Immature natural killer cell (primary cell): ENCODE results near the gene PIK3R2. TPM values are rescaled to one million over a fixed set of nuclear protein-coding genes. Genes with fewer than 3 reads are reported as not detected.
"Not testable (repeated sequence)": the region's sequence is repeated elsewhere in the genome, so short reads cannot be mapped to it uniquely, and the experiment has no call there.

ENCODE experiments used
- DNase-seq, 3 donors: peaks; one replicate each; pipeline ENCODE4 v3.0.0; 2022; ENCODE audit warnings: mixed read lengths in 1 of 3
- H3K27ac Mint-ChIP-seq, 6 donors: one replicate each; pipeline ENCODE4 v1.8.0; 2020; ENCODE audit warnings: mixed read lengths in 6 of 6, mild to moderate bottlenecking in 5 of 6, inconsistent platforms in 4 of 6, moderate library complexity in 3 of 6
- H3K27me3 Mint-ChIP-seq, 3 donors: one replicate each; pipeline ENCODE4 v1.8.0; 2020 to 2021; ENCODE audit warnings: low read depth in 3 of 3, mild to moderate bottlenecking in 3 of 3, mixed read lengths in 3 of 3, moderate library complexity in 3 of 3, inconsistent platforms in 1 of 3
- H3K36me3 Mint-ChIP-seq, 3 donors: one replicate each; pipeline ENCODE4 v1.8.0; 2020; ENCODE audit warnings: mixed read lengths in 3 of 3, inconsistent platforms in 2 of 3, mild to moderate bottlenecking in 2 of 3
- H3K4me1 Mint-ChIP-seq, 2 donors: one replicate each; pipeline ENCODE4 v1.8.0; 2020; ENCODE audit warnings: inconsistent platforms in 2 of 2, mild to moderate bottlenecking in 2 of 2, mixed read lengths in 2 of 2, moderate library complexity in 1 of 2
- H3K4me3 Mint-ChIP-seq, 5 donors: one replicate each; pipeline ENCODE4 v1.8.0; 2020; ENCODE audit warnings: mild to moderate bottlenecking in 5 of 5, mixed read lengths in 5 of 5, inconsistent platforms in 3 of 5, moderate library complexity in 3 of 5
- H3K9me3 Mint-ChIP-seq, 6 donors: one replicate each; pipeline ENCODE4 v1.8.0; 2020; ENCODE audit warnings: mild to moderate bottlenecking in 6 of 6, mixed read lengths in 6 of 6, inconsistent platforms in 4 of 6, moderate library complexity in 3 of 6
- polyA plus RNA-seq, 3 donors: library from polyadenylated mRNA; unstranded; fragments of 300-500 nt; fragmentation: Illumina TruSeq; gene quantifications; one replicate each; pipeline ENCODE4 v1.2.3, GENCODE V29; 2021

The PIK3R2 gene
- polyA plus RNA-seq, 3 donors from 2014 or later: 1.7 to 4.7 (median 3.5) TPM

DNA sequence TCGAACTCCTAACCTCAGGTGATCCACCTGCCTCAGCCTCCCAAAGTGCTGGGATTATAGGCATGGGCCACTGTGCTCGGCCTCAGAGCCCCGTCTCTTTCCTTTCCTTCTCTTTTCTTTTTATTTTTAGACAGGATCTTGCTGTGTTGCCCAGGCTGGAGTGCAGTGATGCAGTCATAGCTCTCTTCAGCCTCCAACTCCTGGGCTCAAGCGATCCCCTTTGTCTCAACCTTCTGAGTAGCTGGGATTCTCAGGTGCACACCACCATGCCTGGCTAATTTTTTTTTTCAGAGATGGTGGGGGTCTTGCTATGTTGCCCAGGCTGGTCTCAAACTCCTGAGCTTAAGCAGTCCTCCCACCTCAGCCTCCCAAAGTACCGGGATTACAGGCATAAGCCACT is 56.9 kb downstream of the PIK3R2 start:
- DNase-seq, H3K9me3 Mint-ChIP-seq, H3K4me3 Mint-ChIP-seq, H3K4me1 Mint-ChIP-seq, H3K27me3 Mint-ChIP-seq, H3K27ac Mint-ChIP-seq, H3K36me3 Mint-ChIP-seq: not testable (repeated sequence)

DNA sequence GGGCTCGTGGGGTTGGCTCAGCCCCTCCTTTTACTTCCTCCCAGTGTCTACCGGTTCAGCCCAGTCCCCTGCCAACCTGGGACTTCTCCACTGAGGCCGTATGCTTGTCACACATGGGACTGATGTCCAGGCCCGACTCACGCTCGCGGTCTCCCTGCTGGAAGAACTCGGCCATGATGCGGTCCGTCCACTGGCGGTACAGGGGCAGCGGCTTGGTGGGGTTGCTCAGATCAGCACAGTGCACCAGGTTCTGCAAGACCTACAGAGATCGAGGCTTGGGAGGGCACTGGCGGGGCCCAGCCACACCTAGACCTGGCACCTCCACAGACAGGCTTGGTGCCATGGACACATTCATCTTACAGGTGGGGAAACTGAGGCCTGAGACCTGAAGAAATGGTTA is 58.7 kb downstream of the PIK3R2 start:
- H3K4me3 Mint-ChIP-seq: no peak overlapping the region
- peaks cover 0 to 8% (median 3%) of the 10 kb centered on the region in 3 donors for H3K27me3 Mint-ChIP-seq
- H3K36me3 Mint-ChIP-seq: no peaks in the 10 kb centered on the region
- no peaks in the 10 kb centered on the region for H3K9me3 Mint-ChIP-seq
- H3K4me1 Mint-ChIP-seq: no peaks in the 10 kb centered on the region
- no peak overlapping the region for H3K27ac Mint-ChIP-seq
- DNase-seq: no peak

DNA sequence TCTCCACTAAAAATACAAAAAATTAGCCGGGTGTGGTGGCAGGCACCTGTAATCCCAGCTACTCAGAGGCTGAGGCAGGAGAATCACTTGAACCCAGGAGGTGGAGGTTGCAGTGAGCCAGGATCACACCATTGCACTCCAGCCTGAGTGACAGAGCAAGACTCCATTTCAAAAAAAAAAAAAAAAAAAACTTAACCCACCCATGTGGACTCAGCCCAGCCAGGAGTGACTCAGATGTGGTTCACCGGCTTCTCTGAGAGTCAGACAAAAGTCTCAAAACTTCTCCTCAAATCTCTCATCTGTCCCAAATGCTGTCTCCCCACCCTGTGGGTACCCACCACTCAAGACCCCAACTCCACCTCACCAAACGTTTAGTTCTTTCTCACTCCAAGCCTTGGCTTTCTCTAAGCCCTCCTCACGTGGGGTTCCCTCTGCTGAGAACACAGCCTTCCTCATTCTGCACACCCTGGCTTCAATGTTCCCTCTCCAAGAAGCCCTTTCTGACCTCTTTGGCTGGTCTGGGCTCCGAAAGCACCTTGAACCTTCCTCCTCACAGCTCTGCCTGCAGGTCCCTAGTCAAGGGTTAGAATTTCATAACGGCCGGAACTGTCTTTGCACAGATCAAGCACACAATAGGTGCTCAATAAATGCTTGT is 61.9 kb downstream of the PIK3R2 start:
- H3K27ac Mint-ChIP-seq: no peak overlapping the region
- peaks cover 3 to 4% (median 3%) of the 10 kb centered on the region in 3 donors for H3K27me3 Mint-ChIP-seq
- no peaks in the 10 kb centered on the region for H3K4me1 Mint-ChIP-seq
- H3K4me3 Mint-ChIP-seq: no peak overlapping the region
- no peaks in the 10 kb centered on the region for H3K9me3 Mint-ChIP-seq
- no peak for DNase-seq
- H3K36me3 Mint-ChIP-seq: no peaks in the 10 kb centered on the region

DNA sequence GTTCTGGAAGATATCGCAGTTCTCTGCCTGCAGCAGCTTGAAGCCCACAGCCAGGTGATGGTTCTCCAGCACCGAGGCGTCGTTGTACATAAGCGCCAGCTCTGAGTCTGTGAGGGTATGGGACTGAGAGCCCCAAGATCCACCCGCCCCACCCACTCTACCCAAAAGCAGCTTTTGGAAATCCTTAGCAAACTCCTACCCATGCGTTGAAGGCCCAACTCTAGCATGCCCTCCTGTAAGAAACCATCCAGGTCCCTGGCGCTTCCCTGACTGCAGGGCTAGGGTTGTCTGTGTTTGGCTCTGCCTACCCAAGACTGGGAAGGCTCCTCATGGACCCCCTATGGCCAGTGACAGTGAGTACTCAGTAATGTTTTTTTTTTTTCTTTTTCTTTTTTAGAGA is 63.8 kb downstream of the PIK3R2 start:
- no peaks in the 10 kb centered on the region for H3K36me3 Mint-ChIP-seq
- no peaks in the 10 kb centered on the region for H3K9me3 Mint-ChIP-seq
- no peaks in the 10 kb centered on the region for H3K4me1 Mint-ChIP-seq
- H3K27ac Mint-ChIP-seq: no peak overlapping the region
- no peak overlapping the region for H3K4me3 Mint-ChIP-seq
- H3K27me3 Mint-ChIP-seq: peaks cover 0 to 15% (median 10%) of the 10 kb centered on the region in 3 donors
- no peak for DNase-seq

DNA sequence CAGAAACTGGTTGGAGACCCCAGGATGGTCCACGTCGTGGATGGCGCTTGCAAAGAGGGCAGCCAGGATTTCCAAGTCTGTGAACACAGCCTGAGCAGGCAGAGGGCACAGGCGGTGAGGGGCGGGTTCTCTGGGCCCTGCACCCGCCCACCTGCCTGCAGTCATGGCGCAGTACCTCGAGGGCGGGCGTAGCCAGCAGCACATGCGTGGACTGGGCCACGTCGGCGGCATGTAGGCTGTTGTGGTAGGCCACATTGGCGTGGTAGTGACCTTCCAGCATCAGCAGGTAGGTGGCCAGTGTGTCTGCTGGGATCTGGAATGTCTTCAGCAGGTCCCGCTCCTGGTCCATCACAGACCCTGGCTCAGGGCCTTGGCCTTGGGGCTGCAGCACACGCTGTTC is 65.2 kb downstream of the PIK3R2 start:
- Mint-ChIP-seq H3K36me3 (no peaks in the 10 kb centered on the region), H3K4me1 (no peaks in the 10 kb centered on the region), H3K27me3 (peaks cover 3 to 18% (median 17%) of the 10 kb centered on the region in 3 donors), H3K9me3 (peaks cover 0 to 2% (median 0%) of the 10 kb centered on the region in 6 donors), H3K4me3 (no peak overlapping the region), H3K27ac (no peak overlapping the region)
- no peak for DNase-seq

DNA sequence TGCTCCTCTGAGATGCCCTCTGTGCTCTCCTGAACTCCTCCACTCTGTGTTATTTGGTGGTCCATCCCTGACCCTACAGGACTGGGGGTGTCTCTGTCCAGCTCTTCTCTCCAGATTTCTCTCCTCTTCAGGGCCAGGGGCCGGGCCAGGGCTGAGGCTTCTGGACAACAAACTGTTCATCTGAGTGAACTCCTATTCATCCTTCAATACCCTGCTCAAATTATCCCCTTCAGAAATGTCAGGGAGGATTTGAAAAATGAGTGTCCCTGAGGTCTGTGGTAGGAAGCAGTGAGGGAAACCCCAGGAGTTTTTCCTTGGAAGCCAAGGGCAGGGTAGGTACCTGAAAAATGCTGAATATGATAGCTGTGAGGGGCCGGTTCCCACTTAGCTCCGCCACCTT is 65.6 kb downstream of the PIK3R2 start:
- no peaks in the 10 kb centered on the region for H3K36me3 Mint-ChIP-seq
- no peak overlapping the region for H3K4me3 Mint-ChIP-seq
- H3K27ac Mint-ChIP-seq: no peak overlapping the region
- peaks cover 0 to 2% (median 0%) of the 10 kb centered on the region in 6 donors for H3K9me3 Mint-ChIP-seq
- H3K4me1 Mint-ChIP-seq: no peaks in the 10 kb centered on the region
- no peak for DNase-seq
- peaks cover 3 to 20% (median 18%) of the 10 kb centered on the region in 3 donors for H3K27me3 Mint-ChIP-seq

Other genes starting within 250 kb of the PIK3R2 start
- 10 to 100 TPM; 45.5 to 76.9 (median 52.1) TPM for gene CCDC124, start 220.1 kb upstream of the PIK3R2 start, polyA plus RNA-seq
- gene KCNN1, start 186.1 kb upstream of the PIK3R2 start, polyA plus RNA-seq: not detected
- gene ARRDC2, start 145.0 kb upstream of the PIK3R2 start, polyA plus RNA-seq: 10 to 100 TPM; 31.4 to 39.2 (median 38.6) TPM
- 100 to 1,000 TPM in 1 of 3 donors, 10 to 100 TPM in 2; 62.7 to 105 (median 83.3) TPM for gene IL12RB1, start 66.2 kb upstream of the PIK3R2 start, polyA plus RNA-seq
- 10 to 100 TPM in 2 of 3 donors, 1 to 10 TPM in 1; 7.3 to 39.1 (median 12.6) TPM for gene MAST3, start 55.4 kb upstream of the PIK3R2 start, polyA plus RNA-seq
- gene IFI30, start 20.6 kb downstream of the PIK3R2 start, polyA plus RNA-seq: 100 to 1,000 TPM in 1 of 3 donors, 10 to 100 TPM in 2; 49.0 to 184 (median 83.1) TPM
- 10 to 100 TPM; 12.2 to 17.7 (median 15.4) TPM for gene MPV17L2, start 40.1 kb downstream of the PIK3R2 start, polyA plus RNA-seq
- 1 to 10 TPM in 2 of 3 donors, under 1 TPM in 1; 0.77 to 1.1 (median 1.1) TPM for gene RAB3A, start 50.9 kb downstream of the PIK3R2 start, polyA plus RNA-seq
- not detected for gene PDE4C, start 73.3 kb downstream of the PIK3R2 start, polyA plus RNA-seq
- gene IQCN, start 121.3 kb downstream of the PIK3R2 start, polyA plus RNA-seq: under 1 TPM in 1 of 3 donors, not detected in 2; 0.15 TPM
- gene JUND, start 128.5 kb downstream of the PIK3R2 start, polyA plus RNA-seq: 10 to 100 TPM; 15.0 to 71.8 (median 54.7) TPM
- gene LSM4, start 169.9 kb downstream of the PIK3R2 start, polyA plus RNA-seq: 100 to 1,000 TPM; 128 to 189 (median 178) TPM
- gene PGPEP1, start 187.4 kb downstream of the PIK3R2 start, polyA plus RNA-seq: 10 to 100 TPM in 2 of 3 donors, 1 to 10 TPM in 1; 8.2 to 20.6 (median 17.5) TPM
- gene GDF15, start 233.0 kb downstream of the PIK3R2 start, polyA plus RNA-seq: not detected
- 10 to 100 TPM in 1 of 3 donors, 1 to 10 TPM in 2; 2.7 to 18.1 (median 7.7) TPM for gene LRRC25, start 244.5 kb downstream of the PIK3R2 start, polyA plus RNA-seq